ENCODE data around the gene IQCK. TPM values are rescaled to one million over a fixed set of nuclear protein-coding genes. Genes with fewer than 3 reads are reported as not detected.

The IQCK gene
- polyA plus RNA-seq, 4 donors = 1.1 to 12.6 (median 5.1) TPM

GRCh38 chr16:19872935-19873334, 154.9 kb downstream of the IQCK start:
- Histone ChIP-seq H3K4me1 (ENCODE audit: control insufficient read depth in 3 of 3, insufficient read depth in 2 of 3, low read depth in 1 of 3, low read length in 2 of 3) (no peaks in the 10 kb centered on the region), H3K36me3 (ENCODE audit: control insufficient read depth in 3 of 3, insufficient read depth in 2 of 3, low read depth in 1 of 3, low read length in 3 of 3) (peaks cover 0 to 77% (median 0%) of the 10 kb centered on the region in 3 donors), H3K27ac (ENCODE audit: low read depth in 1 of 3, low read length in 2 of 3) (no peak overlapping the region), H3K9me3 (ENCODE audit: control insufficient read depth in 2 of 2, insufficient read depth in 1 of 2, low read depth in 1 of 2, low read length in 1 of 2) (no peaks in the 10 kb centered on the region), H3K27me3 (ENCODE audit: control insufficient read depth in 3 of 3, insufficient read depth in 3 of 3, low read length in 3 of 3) (no peaks in the 10 kb centered on the region), H3K4me3 (ENCODE audit: low read depth in 1 of 3, low read length in 3 of 3) (no peak overlapping the region)
- no peak for FAIRE-seq
- 85 to 90% (median 85%) methylated on average over 12 of the region's 12 CpGs for WGBS, 3 donors
- DNase-seq = no peak

GRCh38 chr16:19874026-19874425, 156.0 kb downstream of the IQCK start:
- Histone ChIP-seq H3K27ac (ENCODE audit: low read depth in 1 of 3, low read length in 2 of 3) (no peak overlapping the region), H3K27me3 (ENCODE audit: control insufficient read depth in 3 of 3, insufficient read depth in 3 of 3, low read length in 3 of 3) (no peaks in the 10 kb centered on the region), H3K9me3 (ENCODE audit: control insufficient read depth in 2 of 2, insufficient read depth in 1 of 2, low read depth in 1 of 2, low read length in 1 of 2) (no peaks in the 10 kb centered on the region), H3K4me1 (ENCODE audit: control insufficient read depth in 3 of 3, insufficient read depth in 2 of 3, low read depth in 1 of 3, low read length in 2 of 3) (peaks cover 0 to 3% (median 0%) of the 10 kb centered on the region in 3 donors), H3K36me3 (ENCODE audit: control insufficient read depth in 3 of 3, insufficient read depth in 2 of 3, low read depth in 1 of 3, low read length in 3 of 3) (peaks cover 0 to 78% (median 0%) of the 10 kb centered on the region in 3 donors), H3K4me3 (ENCODE audit: low read depth in 1 of 3, low read length in 3 of 3) (no peak overlapping the region)
- FAIRE-seq (no peak), DNase-seq (no peak)
- 77 to 85% (median 83%) methylated on average over 8 of the region's 8 CpGs for WGBS, 3 donors

- no peak for DNase-seq
- Histone ChIP-seq H3K27ac (ENCODE audit: low read depth in 1 of 3, low read length in 2 of 3) (no peak overlapping the region), H3K4me1 (ENCODE audit: control insufficient read depth in 3 of 3, insufficient read depth in 2 of 3, low read depth in 1 of 3, low read length in 2 of 3) (peaks cover 0 to 13% (median 0%) of the 10 kb centered on the region in 3 donors), H3K4me3 (ENCODE audit: low read depth in 1 of 3, low read length in 3 of 3) (no peak overlapping the region), H3K27me3 (ENCODE audit: control insufficient read depth in 3 of 3, insufficient read depth in 3 of 3, low read length in 3 of 3) (no peaks in the 10 kb centered on the region), H3K36me3 (ENCODE audit: control insufficient read depth in 3 of 3, insufficient read depth in 2 of 3, low read depth in 1 of 3, low read length in 3 of 3) (peaks cover 0 to 74% (median 0%) of the 10 kb centered on the region in 3 donors), H3K9me3 (ENCODE audit: control insufficient read depth in 2 of 2, insufficient read depth in 1 of 2, low read depth in 1 of 2, low read length in 1 of 2) (no peaks in the 10 kb centered on the region)
- 67 to 79% (median 74%) methylated on average over 17 to 18 of the region's 18 CpGs for WGBS, 3 donors
- no peak for FAIRE-seq
Measured at GRCh38 chr16:19874851-19875546, 156.9 kb downstream of the IQCK start.

DNA sequence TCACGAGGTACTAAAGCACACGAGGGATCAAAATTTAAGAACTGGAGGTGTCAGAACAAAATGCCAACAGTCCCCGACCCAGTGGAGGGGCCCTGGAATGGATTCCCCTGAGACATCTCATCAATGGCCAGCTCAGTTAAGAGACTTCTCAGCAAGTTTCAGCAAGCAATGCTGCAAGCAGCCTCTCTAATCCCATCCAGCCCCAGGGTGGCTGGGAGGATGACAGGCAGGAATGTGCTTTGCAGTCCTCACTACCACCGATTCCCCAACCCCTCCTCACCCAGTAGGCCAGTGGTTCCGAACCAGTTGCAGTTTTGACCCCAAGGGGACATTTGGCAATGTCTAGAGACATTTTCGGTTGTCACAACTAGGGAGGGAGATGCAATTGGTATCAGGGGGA, 157.8 kb downstream of the IQCK start:
- no peak overlapping the region for H3K4me3 ChIP-seq (ENCODE audit: low read depth in 1 of 3, low read length in 3 of 3)
- H3K4me1 ChIP-seq (ENCODE audit: control insufficient read depth in 3 of 3, insufficient read depth in 2 of 3, low read depth in 1 of 3, low read length in 2 of 3) = peaks cover 0 to 13% (median 0%) of the 10 kb centered on the region in 3 donors
- H3K9me3 ChIP-seq (ENCODE audit: control insufficient read depth in 2 of 2, insufficient read depth in 1 of 2, low read depth in 1 of 2, low read length in 1 of 2) = no peaks in the 10 kb centered on the region
- DNase-seq (no peak), FAIRE-seq (no peak)
- no peak overlapping the region for H3K27ac ChIP-seq (ENCODE audit: low read depth in 1 of 3, low read length in 2 of 3)
- 76 to 91% (median 79%) methylated on average over 6 of the region's 6 CpGs for WGBS, 3 donors
- no peaks in the 10 kb centered on the region for H3K27me3 ChIP-seq (ENCODE audit: control insufficient read depth in 3 of 3, insufficient read depth in 3 of 3, low read length in 3 of 3)
- peaks cover 0 to 74% (median 0%) of the 10 kb centered on the region in 3 donors for H3K36me3 ChIP-seq (ENCODE audit: control insufficient read depth in 3 of 3, insufficient read depth in 2 of 3, low read depth in 1 of 3, low read length in 3 of 3)

GRCh38 chr16:19876501-19877059, 158.5 kb downstream of the IQCK start:
- H3K4me3 ChIP-seq (ENCODE audit: low read depth in 1 of 3, low read length in 3 of 3) = no peak overlapping the region
- no peak overlapping the region for H3K27ac ChIP-seq (ENCODE audit: low read depth in 1 of 3, low read length in 2 of 3)
- 85 to 87% (median 87%) methylated on average over 10 of the region's 10 CpGs for WGBS, 3 donors
- peaks cover 0 to 73% (median 0%) of the 10 kb centered on the region in 3 donors for H3K36me3 ChIP-seq (ENCODE audit: control insufficient read depth in 3 of 3, insufficient read depth in 2 of 3, low read depth in 1 of 3, low read length in 3 of 3)
- peaks cover 0 to 13% (median 0%) of the 10 kb centered on the region in 3 donors for H3K4me1 ChIP-seq (ENCODE audit: control insufficient read depth in 3 of 3, insufficient read depth in 2 of 3, low read depth in 1 of 3, low read length in 2 of 3)
- no peaks in the 10 kb centered on the region for H3K27me3 ChIP-seq (ENCODE audit: control insufficient read depth in 3 of 3, insufficient read depth in 3 of 3, low read length in 3 of 3)
- H3K9me3 ChIP-seq (ENCODE audit: control insufficient read depth in 2 of 2, insufficient read depth in 1 of 2, low read depth in 1 of 2, low read length in 1 of 2) = no peaks in the 10 kb centered on the region
- no peak for DNase-seq
- FAIRE-seq = no peak

- Histone ChIP-seq H3K36me3 (ENCODE audit: control insufficient read depth in 3 of 3, insufficient read depth in 2 of 3, low read depth in 1 of 3, low read length in 3 of 3) (peaks cover 0 to 57% (median 0%) of the 10 kb centered on the region in 3 donors), H3K27ac (ENCODE audit: low read depth in 1 of 3, low read length in 2 of 3) (peak overlapping the region in 1 of 3 donors; percentile 15), H3K4me3 (ENCODE audit: low read depth in 1 of 3, low read length in 3 of 3) (no peak overlapping the region), H3K4me1 (ENCODE audit: control insufficient read depth in 3 of 3, insufficient read depth in 2 of 3, low read depth in 1 of 3, low read length in 2 of 3) (peaks cover 0 to 24% (median 2%) of the 10 kb centered on the region in 3 donors), H3K27me3 (ENCODE audit: control insufficient read depth in 3 of 3, insufficient read depth in 3 of 3, low read length in 3 of 3) (no peaks in the 10 kb centered on the region), H3K9me3 (ENCODE audit: control insufficient read depth in 2 of 2, insufficient read depth in 1 of 2, low read depth in 1 of 2, low read length in 1 of 2) (no peaks in the 10 kb centered on the region)
- WGBS, 3 donors = 83 to 91% (median 90%) methylated on average over 11 of the region's 11 CpGs
- FAIRE-seq = no peak
- DNase-seq = no peak
Measured at GRCh38 chr16:19878757-19879156, 160.7 kb downstream of the IQCK start.

DNA sequence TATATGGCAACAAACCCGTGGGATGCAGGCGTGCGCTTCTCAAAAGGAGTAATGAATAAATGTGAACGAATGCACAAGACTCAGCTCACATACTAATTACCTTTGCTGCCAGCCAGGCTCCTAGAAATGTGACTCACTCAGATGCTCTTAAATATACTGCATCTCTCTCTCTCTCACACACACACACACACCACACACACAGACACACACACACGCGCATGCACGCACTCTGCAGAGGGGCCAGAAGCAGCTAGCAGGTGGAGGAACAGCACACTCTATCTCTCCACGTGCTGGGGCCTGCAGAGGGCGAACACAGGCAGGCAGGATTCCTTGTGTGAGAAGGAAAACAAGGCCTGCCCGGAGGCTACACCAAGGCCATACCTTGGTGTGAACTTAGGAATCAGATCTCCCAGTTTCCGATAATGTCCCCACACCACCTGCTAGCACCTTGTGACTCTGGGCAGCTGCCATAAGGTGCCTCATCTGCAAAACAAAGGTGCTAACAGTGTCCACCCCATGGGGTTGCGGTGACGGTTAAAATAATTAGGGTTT, 161.2 kb downstream of the IQCK start:
- Histone ChIP-seq H3K4me3 (ENCODE audit: low read depth in 1 of 3, low read length in 3 of 3) (no peak overlapping the region), H3K4me1 (ENCODE audit: control insufficient read depth in 3 of 3, insufficient read depth in 2 of 3, low read depth in 1 of 3, low read length in 2 of 3) (peaks cover 0 to 24% (median 2%) of the 10 kb centered on the region in 3 donors), H3K36me3 (ENCODE audit: control insufficient read depth in 3 of 3, insufficient read depth in 2 of 3, low read depth in 1 of 3, low read length in 3 of 3) (peaks cover 0 to 54% (median 0%) of the 10 kb centered on the region in 3 donors), H3K27me3 (ENCODE audit: control insufficient read depth in 3 of 3, insufficient read depth in 3 of 3, low read length in 3 of 3) (no peaks in the 10 kb centered on the region), H3K9me3 (ENCODE audit: control insufficient read depth in 2 of 2, insufficient read depth in 1 of 2, low read depth in 1 of 2, low read length in 1 of 2) (no peaks in the 10 kb centered on the region), H3K27ac (ENCODE audit: low read depth in 1 of 3, low read length in 2 of 3) (peak overlapping the region in 1 of 3 donors; percentile 15)
- FAIRE-seq = no peak
- DNase-seq = peak; percentile 17 to 86
- WGBS, 3 donors = 38 to 66% (median 49%) methylated on average over 13 of the region's 13 CpGs

- peaks cover 0 to 32% (median 2%) of the 10 kb centered on the region in 3 donors for H3K4me1 ChIP-seq (ENCODE audit: control insufficient read depth in 3 of 3, insufficient read depth in 2 of 3, low read depth in 1 of 3, low read length in 2 of 3)
- peaks cover 0 to 44% (median 0%) of the 10 kb centered on the region in 3 donors for H3K36me3 ChIP-seq (ENCODE audit: control insufficient read depth in 3 of 3, insufficient read depth in 2 of 3, low read depth in 1 of 3, low read length in 3 of 3)
- 89 to 93% (median 90%) methylated on average over 7 of the region's 7 CpGs for WGBS, 3 donors
- DNase-seq = no peak
- FAIRE-seq = no peak
- H3K27me3 ChIP-seq (ENCODE audit: control insufficient read depth in 3 of 3, insufficient read depth in 3 of 3, low read length in 3 of 3) = peaks cover 0 to 8% (median 0%) of the 10 kb centered on the region in 3 donors
- H3K4me3 ChIP-seq (ENCODE audit: low read depth in 1 of 3, low read length in 3 of 3) = no peak overlapping the region
- no peak overlapping the region for H3K27ac ChIP-seq (ENCODE audit: low read depth in 1 of 3, low read length in 2 of 3)
- no peaks in the 10 kb centered on the region for H3K9me3 ChIP-seq (ENCODE audit: control insufficient read depth in 2 of 2, insufficient read depth in 1 of 2, low read depth in 1 of 2, low read length in 1 of 2)
Measured at GRCh38 chr16:19881028-19881427, 163.0 kb downstream of the IQCK start.

Data from small intestine (tissue), 7 donors.